Activated gamma-delta T cell treated with Interleukin-2 at 50 U/mL for 16 hours (primary cell): ENCODE measurements around the gene TSEN15.

Experiments used
- DNase-seq: peaks from one replicate; pipeline ENCODE4 v3.0.0-alpha.2; 2020

The TSEN15 gene

GRCh38 chr1:184110272-184111204 is 59.0 kb downstream of the TSEN15 start:
- DNase-seq, result no peak

DNA sequence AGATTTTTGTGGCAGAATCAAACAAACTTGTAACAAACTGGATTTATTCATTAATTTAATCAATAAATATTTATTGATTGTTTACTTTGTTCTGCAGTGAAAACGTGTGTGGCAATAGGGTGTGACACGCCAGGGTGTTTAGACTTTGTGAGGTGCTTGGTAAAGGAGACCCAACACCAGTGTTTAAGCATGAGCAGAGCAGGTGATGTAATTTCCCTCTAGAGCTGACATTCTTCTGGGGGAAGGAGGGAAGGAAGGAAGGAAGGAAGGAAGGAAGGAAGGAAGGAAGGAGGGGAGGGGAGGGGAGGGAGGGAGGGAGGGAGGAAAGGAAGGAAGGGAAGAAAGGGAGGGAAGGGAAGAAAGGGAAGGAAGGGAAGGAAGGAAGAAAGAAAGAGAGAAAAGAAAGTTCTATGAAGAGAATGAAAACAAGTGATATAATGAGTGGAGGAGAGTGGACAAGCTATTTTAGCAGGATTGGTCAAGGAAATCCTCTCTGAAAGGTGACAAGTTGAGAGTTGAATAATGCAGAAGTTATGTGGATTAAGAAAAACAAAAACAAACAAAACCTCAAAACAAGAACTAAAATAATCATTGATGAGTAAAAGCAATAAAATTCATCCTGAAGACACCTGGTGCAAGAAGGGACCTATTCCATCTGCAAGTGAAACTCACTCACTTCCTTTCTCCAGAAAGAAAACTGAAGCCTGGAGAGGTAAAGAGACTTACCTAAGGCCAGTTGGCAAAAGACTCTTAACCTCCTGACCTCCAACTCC is 60.8 kb downstream of the TSEN15 start:
- DNase-seq, result no peak

DNA sequence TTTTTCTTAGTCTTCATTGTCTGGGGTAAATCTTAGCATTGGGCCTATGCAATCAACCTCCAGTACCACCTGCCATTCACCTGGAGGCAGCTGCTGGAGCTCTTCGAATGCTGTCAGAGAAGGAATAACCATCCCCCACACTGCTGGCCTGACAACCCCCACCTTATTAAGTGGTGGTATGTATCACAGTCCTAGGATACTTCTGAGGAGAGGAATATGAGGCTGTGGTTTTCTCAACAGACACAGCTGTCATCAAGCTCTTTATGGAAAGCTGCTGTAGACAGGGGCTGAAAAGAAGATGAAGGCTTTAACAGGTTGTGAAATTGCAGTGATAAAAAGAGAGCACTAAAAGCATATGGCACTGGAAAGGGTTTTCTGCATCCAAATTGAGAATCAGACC is 61.7 kb downstream of the TSEN15 start:
- no peak for DNase-seq

DNA sequence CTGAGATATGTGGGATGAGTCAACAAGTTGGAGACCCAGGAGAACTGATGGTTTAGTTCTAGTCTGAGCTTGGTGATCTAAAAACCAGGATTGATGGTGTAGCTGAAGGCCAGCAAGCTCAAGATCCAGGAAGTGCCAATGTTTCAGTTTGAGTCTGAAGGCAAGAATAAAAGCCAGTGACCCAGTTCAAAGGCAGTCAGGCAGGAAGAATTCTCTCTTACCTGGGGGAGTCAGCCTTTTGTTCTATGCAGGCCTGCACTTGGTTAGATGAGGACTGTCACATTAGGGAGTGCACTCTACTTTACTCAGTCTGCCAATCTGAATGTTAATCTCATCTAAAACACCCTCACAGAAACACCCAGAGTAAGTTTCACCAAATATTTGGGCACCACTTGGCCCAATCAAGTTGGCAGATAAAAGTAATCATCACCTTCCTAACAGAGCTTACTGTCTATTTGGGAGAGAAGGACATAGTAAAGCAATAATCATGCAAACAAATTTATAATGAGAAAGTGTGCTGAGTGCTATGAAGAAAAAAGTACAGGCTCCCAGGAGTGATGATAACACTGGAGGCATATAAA is 63.4 kb downstream of the TSEN15 start:
- no peak for DNase-seq

- no peak for DNase-seq
Observed at GRCh38 chr1:184116287-184116686, 64.8 kb downstream of the TSEN15 start.

DNA sequence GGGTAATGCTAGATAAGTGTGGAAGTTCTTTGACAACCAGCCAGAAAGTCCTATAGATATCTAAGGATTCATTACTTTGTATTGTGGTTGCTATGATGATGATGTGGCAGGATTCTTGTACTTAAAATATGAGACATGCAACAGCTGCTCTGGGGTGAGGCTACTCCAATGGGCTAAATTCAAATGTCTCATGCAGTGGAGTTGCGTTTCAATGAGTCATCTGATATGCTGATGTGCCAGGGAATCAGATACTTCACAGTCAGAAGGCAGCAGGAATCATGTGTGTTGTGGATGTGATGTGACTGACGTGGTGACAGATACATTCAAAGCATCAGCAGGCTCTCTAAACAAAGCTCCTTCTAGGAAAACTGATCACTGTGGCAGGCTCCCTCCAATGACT is 66.5 kb downstream of the TSEN15 start:
- DNase-seq, result no peak
